MV-4-11 (cell line): Measurements from ENCODE around the gene FGFR4.
A peak's percentile ranks its signal among the peaks of the same experiment; 100 is the strongest.
"Not testable (repeated sequence)": the region's sequence is repeated elsewhere in the genome, so short reads cannot be mapped to it uniquely, and the experiment has no call there.

Experiments used
- DNase-seq: peaks from one replicate; lab custom pipeline; 2025; lab: John Stamatoyannopoulos, UW

FGFR4 gene

DNA sequence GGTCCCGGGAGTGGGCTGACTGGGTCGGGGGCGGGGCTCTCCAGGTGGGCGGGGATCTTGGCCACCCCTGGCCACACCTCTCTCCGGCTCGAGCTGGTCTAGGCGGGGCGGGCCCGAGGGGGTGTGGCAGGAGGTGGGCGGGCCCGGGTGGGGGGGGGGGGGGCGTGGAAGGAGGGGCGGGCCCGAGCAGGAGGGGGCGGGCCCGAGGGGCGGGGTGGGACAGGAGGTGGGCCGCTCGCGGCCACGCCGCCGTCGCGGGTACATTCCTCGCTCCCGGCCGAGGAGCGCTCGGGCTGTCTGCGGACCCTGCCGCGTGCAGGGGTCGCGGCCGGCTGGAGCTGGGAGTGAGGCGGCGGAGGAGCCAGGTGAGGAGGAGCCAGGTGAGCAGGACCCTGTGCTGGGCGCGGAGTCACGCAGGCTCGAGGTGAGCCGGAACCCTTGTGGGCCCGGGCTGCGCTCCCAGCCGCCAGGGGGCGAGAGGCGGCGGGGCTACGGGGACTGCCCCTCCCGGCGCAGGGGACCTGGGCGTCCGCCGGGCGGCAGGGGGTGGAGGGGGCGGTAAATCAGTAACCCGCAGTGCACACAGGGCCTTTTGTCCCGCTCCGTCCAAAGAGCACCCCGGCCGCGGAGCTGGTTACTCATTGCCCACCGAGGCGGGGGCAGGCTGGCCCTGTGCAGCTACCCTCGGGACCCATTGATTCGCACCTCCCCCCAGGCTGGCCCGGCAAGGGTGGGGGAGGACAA is at the start of gene FGFR4:
TSS of gene FGFR4 (plus strand) at position 262 of the 744 bp plus-strand sequence. CDS start 2,688 bp downstream, outside the sequence.
- peak; percentile 16 for DNase-seq

DNA sequence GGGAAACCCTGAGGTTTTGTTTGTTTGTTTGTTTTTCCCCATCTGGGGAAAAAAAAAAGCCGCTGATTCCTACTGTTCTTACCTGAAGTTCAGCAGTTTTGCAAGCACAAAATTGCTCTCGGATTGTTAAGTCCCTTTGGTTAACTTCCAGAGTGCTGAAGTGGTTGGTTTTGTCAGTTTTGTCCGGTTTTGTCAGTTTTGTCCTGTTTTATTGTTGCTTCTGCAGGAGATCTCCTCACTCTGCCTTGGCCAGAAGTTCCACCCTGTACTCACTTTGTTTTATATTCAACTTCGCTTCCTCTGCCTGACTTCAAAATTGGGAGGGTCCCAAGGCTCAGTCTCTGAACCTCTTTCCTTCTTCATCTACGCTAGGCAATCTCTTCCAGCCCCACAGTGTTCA is 49.8 kb upstream of the FGFR4 start:
- DNase-seq: no peak

DNA sequence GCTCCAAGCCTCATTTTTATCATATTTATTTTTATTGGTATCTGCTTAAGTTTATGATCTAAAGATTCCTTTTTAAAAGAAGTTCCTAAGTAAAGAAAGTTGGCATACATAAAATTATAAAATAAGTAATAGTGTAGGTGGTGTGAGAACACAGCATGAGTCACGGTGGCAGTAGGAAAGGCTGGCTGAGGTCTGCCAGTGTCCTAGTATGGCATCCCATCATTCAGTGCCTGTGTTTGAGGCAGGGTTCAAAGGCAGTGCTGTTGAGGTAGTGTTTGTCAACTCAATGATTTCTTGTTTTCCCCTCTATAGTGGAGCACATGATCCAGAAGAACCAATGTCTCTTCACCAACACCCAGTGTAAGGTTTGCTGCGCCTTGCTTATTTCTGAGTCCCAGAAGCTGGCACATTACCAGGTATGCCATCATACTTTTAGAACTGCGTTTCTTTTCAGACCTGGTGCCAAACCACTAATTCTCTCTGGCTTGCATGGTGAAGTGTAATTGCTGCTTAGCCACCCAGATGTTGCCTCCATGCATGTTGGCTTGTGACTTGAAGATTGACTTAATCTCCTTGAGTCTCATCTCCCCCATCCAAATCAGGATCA is 45.8 kb upstream of the FGFR4 start:
- DNase-seq: no peak

DNA sequence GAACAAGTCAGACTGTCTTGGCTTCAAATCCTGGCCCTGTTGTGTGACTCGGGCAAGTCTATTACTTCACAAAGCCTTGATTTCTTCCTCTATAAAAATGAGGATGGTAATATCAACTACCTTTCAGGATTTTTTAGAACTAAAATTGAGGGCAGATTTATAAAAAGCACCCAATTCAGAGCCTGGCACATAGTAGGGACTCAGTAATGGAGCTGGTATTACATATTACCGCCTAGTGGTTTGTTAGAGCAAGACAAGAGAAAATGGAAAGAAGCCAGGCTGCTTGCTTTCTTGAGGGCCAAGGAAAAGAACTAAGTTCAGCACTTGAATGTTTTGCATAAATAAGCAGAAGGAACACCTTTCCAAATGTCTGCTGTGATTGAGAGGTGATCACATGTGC is 44.8 kb upstream of the FGFR4 start:
- DNase-seq: no peak

DNA sequence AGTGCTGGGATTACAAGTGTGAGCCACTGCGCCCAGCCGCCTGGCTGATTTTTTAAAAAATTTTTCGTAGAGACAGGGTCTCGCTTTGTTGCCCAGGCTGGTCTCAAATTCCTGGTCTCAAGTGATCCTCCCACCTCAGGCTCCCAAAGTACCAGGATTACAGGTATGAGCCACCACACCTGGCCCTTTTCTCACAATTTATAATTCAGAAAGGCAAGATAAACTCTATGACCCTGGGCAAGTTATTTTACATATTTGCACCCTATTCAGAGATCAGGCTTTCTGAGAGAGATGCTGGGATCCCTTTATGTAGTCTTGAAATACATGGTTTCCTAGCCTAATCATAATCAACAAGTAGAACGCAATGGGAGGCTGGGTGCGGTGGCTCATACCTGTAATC is 43.6 kb upstream of the FGFR4 start:
- DNase-seq: no peak

DNA sequence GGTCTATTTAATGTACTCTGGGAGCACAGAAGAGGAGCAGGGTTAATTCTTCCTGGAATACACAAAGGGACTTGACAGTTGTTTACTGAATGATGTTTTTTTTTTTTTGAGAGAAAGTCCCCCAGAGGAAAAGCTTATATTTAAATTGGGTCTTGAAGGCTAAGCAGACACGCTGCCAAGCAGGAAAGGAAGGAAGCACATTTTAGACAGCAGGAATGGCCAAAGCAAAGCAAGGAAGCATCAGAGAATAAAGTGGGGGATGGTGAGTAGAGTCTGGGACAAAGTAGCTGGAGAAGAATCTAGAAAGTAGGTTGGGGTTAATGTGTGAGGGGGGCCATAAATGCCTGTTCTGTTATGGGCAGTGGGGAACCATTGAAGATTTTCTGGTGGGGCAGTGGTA is 42.8 kb upstream of the FGFR4 start:
- no peak for DNase-seq

DNA sequence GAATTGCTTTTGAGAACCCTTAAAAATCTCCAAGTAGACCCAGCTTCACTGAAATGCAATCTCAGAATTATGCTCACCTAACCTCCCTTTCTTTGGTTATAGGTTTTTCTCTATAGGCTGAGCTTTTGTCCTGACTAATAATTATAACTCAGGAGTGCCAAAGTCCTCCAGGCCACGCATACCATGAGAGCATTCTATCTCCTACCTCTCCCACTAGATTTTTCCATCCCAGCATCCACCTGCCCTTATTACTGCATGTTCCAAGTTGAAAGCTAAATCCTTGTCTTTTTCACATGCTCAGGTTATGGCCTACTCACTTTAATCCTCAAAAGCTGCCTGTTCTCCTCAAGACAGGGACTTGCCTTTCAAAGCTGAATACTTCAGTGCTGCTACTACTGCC is 42.1 kb upstream of the FGFR4 start:
- no peak for DNase-seq

DNA sequence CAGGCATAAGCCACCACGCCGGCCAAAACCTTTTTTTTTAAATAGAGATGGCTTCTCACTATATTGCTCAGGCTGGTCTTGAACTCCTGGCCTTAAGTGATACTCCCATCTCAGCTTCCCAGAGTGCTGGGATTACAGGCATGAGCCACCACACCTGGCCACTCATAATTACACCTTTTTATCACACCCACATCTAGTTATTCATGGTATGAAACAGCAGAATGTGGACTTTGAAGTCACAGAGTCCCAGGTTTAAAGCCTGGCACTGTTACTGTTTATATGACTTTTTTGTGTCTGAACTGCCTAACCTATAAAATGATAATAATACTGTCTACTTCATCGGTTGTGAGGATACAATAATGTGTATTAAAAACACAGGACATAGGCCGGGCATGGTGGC is 41.1 kb upstream of the FGFR4 start:
- DNase-seq: no peak

DNA sequence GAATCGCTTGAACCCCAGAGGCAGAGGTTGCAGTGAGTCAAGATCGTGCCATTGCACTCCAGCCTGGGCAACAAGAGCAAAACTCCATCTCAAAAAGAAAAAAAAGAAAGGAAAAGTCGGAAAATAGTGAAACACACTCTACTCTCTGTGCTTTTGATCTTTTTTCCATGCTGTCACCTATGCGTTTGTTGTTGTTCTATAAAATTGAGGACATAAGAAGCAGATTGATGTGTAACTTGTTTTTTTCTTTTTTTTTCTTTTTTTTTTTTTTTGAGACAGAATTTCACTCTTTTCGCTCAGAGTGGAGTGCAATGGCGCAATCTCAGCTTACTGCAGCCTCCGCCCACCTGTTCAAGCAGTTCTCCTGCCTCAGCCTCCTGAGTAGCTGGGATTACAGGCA is 38.2 kb upstream of the FGFR4 start:
- DNase-seq: not testable (repeated sequence)

DNA sequence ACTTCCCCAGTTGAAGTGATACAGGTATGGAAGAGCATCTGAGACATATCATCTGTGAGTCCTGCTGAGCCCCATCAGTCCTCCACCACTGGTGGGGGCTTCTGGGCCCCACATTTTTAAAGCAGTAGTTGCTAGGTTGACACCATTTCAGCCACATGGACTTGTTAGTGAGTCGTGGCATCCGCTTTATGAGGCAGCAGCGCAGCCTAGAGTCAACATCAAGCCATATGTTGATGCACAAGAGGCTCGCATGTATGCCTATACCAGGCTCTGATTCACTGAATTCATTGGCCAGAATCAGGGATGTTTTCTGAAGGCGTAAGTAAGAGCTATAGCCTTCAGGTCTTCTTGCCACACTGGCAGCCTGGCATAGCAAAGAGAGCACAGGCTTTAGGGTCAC is 37.4 kb upstream of the FGFR4 start:
- DNase-seq: no peak

DNA sequence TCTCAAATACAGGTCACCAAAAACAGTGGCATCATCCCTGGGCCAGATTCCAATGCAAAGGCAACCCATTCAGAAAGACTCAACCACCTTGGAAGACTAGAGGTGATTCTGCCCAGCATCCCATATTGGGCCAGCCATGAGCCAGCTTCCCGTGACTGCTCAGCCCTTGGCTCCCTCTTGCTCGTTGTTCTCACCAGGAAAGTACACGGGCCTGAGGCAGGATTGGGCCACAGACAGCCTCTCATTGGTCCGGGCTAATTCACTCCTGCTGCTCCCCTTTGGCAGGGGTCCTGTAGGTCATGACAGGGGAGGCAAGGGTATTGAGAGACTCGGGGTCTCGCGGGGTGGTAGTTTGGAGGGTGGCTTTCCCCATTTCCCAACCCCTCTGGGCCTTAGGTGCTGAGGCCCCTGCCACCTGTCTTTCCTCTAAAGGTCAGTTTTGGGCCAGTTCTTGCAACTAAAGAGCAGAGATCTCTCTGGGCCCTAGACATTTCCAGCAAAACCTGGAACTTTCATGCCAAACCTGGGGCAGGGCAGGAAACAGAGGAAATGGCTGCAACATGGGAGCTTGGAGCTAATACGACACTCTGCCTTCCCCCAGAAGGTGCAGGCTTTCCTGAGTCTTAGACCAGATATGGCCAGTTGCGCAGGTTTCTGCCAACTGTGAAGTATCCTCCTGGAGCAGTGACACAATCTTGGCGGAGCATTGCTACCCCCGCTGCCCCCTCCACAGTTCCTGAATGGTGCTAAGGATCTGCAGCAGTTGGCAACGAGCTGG is 22.0 kb upstream of the FGFR4 start:
- DNase-seq: no peak

DNA sequence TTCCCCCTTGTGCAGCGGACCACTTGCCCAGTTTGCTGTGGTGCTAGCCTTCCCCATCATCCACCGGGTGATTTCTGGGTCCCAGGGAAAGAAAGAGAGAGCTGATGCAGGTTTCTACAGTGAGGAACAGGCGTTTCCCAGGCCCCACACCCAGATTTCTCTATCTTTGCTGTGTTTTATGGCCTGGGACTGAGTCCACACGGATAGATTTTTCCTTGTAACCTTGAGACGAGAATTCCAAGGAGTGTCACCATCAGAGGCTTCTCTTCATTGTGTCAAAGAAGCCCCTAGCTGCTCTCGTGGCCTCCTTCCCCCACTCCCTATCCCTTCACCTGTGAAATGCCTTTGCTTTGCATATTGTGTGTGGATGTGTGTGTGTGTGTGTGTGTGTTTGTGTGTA is 21.2 kb upstream of the FGFR4 start:
- no peak for DNase-seq

DNA sequence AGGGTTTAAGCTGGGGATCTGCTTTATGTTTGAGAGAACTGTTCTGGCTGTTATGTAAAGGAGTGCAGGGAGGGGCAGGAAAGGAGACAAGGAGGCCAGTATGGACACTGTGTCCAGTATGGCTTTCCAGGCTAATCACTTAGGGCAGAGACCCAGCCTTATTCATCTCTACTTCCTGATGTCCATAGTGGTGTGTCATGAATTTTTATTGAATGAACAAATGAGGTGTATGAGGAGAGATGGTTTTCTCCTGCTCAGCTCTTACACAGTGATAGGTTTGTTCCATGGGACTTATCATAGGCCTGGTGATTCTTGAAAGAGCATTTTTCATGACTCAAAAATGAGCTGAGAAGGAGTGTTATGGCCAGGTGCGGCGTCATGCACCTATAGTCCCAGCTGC is 20.5 kb upstream of the FGFR4 start:
- DNase-seq: no peak

DNA sequence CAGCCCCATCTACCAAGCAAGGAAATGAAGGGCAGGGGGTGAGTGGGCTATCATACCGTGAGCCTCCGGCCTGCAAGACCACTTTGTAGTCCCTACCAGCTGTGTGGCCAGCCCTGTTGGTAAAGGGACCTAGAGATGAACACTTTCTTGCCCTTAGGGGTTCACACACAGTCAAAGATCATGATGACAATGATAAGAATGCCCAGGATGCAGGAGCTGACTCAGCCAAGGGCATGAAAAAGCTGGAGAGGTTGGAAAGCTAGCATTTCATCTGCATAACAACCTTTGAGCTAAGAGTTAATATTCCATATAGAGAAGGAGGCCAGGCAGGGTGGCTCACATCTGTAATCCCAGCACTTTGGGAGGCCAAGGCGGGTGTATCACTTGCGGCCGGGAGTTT is 19.2 kb upstream of the FGFR4 start:
- no peak for DNase-seq

DNA sequence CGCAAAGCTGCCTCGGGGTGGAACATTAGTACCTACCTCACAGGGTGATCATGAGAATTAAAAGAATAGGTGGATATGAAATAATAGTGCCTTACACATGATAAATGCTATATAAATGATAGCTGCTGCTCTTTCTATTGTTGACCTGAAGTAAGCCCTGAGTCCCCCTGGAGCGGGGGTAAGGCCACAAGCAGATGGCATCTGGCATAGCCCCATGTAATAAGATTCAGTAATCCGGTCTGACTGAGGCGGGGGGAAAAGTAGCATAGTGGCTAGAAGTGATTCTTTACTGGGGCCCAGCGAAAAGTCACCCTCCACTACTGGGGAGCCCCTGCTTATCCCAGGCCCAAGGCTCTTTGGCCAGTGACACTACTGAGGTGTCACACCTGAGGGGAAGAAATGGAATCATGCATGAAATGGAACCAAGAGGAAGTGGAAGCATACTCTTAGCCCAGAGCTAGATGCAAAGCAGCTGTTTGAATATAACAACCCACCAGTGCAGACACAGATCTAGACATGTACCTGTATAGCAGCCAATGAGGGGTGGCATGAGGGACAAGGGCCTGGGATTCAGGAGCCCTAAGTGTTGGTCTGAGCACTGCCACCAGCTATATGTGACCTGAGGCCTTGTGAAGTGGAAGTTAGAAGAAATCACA is 16.1 kb upstream of the FGFR4 start:
- DNase-seq: no peak

DNA sequence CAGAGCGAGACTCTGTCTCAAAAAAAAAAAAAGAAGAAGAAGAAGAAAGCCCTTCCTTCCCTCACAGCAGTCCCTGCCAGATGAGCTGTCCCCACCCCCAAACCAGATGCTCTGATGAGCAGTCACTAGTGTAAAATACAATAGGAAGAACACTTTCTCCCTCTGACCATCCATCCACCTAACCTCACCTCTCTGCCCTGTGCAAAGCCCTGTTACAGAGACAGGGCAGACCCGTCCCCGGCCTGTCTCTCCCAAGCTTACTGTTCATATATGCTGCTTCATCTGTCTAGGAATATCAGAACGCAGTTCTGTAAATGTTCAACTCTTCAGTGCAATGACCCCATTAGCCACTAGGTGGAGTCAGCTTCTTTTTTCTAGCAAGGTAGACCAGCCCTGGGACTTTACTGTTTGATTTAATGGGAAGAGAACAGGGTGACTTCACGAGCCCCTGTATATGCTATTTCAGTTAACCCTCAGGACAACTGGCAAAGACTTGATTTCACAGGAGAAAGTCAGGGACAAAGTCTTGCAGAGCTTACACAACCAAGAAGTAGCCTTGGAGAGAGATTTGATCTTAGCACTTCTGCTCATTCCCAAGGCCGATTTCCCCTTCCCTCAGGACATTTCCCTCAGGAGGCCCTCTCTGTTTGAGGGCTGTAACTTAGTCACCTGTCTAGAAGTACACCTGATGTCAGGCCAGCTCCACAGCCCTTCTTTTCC is 14.9 kb upstream of the FGFR4 start:
- peak; percentile 72 for DNase-seq

DNA sequence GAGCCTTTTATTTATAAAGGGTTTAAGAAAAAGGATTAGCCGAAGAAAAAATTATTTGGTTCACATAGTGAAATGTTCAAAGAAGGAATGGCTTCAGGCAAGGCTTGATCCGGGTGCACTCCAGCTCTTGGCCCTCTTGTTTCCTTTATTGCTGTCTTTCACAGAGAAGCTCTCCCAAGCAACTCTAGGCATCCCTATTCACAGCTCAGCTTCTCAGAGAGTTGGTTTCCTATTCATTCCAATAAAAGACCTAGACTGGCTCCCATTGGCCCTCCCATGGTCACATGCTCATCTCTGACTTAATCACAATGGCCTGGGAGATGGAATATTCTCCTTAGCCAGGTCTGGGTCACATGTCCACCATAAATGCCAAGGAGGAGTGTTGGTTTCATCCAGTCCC is 9.4 kb upstream of the FGFR4 start:
- no peak for DNase-seq

DNA sequence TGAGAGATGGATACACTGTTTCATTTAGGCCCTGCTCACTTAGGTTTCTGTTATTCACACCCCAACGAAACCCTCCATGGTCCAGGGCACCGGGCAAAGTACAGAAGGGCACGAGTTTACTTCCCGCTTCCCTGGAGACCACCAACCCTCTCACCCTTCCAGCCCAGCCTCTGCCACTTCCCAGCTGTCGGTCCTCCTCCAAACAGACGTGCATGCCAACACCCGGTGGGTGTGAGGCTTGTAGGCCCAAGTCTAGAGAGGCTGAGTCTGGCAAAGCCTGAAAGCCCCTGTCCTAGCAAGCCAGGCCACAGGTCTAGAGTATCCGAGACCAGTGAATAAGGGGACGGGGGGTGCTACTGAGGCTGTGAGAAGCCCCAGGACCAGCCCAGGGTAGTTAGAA is 7.1 kb upstream of the FGFR4 start:
- DNase-seq: no peak

DNA sequence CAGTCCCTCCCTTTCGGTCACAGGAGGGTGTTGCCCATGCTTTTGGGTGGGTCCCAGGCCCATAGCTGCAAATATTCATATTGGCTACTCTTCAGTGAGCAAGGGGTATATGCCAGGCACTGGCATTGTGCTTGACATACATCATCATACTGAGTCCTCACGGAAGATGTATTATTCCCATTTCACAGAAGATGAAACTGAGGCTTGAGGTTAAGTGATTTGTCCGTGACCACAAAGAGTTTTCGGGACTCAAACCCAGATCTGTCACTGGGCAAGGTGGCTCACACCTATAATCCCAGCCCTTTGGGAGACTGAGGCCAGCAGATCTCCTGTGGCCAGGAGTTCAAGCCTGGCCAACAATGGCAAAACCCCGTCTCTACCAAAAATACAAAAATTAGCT is 6.5 kb upstream of the FGFR4 start:
- DNase-seq: no peak

DNA sequence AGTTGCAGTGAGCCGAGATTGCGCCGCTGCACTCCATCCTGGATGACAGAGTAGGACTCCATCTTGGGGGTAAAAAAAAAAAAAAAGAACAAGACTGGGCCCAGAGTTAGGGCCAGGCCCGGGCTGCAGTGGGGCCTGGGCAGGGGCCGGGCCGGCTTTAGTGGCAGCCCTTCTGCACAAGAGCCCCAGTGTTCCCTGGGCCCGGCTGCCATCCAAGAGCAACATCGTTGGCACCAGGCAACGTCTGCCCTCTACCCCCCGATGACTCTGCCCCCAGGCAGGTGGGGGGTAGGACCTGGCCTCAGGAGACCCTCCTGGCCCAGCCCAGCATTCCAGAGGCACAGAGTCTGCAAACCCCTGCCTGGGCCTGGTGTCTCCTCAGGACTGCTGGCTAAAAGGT is 4.9 kb upstream of the FGFR4 start:
- DNase-seq: no peak

DNA sequence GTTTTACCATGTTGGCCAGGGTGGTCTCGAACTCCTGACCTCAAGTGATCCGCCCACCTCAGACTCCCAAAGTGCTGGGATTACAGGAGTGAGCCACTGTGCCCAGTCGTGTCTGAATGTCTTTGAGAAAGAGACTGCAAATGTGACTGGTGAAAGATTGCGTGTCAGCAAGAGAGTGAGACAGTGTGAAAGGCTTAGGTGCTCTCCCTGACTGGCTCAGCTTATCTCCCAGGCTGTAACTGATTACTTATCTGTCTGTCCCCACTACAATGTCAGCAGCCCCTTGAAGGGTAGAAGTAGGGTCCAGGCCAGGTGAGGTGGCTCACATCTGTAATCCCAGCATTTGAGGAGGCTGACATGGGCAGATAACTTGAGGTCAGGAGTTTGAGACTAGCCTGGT is 3.4 kb upstream of the FGFR4 start:
- no peak for DNase-seq

DNA sequence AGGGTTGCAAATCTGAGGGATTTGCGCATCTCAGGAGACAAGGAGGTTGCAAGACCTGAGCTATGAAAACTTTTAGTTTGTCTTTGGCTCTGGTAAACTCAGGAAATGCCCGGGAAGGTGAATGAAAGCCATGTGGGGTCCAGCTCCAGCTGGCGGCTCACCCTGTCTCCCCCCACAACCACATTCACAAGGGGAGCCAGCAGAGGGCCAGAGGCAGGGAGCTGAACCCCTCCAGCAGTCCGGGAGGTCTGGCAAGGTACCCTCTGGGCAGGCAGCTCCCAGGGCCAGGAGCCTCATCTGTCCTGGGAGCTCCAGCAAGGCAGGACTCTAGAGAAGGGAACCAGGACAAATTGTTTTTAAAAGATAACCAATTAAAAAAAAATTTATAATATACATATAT is 2.5 kb upstream of the FGFR4 start:
- DNase-seq: no peak
